ENCODE results near the gene OR4K1. TPM values are rescaled to one million over a fixed set of nuclear protein-coding genes. Genes with fewer than 3 reads are reported as not detected.

The OR4K1 gene, protein sequence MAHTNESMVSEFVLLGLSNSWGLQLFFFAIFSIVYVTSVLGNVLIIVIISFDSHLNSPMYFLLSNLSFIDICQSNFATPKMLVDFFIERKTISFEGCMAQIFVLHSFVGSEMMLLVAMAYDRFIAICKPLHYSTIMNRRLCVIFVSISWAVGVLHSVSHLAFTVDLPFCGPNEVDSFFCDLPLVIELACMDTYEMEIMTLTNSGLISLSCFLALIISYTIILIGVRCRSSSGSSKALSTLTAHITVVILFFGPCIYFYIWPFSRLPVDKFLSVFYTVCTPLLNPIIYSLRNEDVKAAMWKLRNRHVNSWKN
- total RNA-seq: not detected in 2 replicates

DNA sequence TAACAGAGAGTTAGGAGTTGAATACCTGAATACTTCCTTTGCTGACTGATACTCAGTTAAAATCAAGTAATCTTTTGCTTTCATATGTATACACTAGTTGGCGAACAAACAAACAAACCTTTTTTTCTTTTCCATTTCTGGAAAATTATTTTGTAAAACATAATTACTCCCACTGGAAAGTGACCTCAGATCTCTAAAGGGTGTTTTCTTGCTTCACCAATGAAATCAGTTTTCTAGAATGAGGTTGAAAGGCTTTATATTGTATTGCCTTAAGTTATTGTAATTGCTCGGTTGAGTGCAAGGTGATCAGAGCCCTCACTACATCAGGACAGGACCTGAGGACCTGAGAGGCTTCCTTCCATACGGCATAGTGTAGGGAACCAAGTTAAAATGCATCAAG, at the start of gene OR4K1:
Gene OR4K1, plus strand, starts transcription at position 301 of the 400 bp plus-strand sequence. CDS start 4,750 bp downstream, outside the sequence.

DNA sequence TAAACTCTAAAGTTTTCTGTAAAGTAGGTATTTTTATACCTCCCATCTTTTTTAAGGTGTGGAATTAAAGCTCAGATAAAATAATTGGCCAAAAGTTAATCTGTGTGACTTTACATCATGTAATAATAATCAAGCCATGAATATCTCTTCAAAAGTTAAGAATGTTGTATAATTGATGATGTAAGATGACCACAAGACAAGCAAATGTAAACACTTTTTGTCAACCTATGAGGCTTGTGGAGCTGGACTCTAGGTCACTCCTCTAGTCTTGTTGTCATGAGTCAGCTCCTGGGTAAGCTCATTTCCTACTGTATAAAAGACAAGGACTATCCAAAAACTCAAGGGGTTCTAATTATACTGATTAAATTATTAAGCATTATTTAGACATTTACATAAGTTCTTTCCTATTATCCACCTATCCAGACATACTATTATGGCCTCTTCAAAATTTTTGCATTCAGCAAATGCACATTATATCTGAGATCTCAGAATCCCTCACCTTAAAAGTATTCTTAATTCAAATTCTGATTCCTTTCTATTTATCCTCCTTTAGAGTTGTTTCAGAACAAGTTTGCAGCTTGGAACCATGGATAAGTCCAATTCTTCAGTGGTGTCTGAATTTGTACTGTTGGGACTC, 10.6 kb upstream of the OR4K1 start, which contains the start of gene OR4K5:
Gene OR4K5, plus strand, starts transcription at position 587 of the 637 bp plus-strand sequence. Its CDS starts 0 bp downstream, at position 587.

DNA sequence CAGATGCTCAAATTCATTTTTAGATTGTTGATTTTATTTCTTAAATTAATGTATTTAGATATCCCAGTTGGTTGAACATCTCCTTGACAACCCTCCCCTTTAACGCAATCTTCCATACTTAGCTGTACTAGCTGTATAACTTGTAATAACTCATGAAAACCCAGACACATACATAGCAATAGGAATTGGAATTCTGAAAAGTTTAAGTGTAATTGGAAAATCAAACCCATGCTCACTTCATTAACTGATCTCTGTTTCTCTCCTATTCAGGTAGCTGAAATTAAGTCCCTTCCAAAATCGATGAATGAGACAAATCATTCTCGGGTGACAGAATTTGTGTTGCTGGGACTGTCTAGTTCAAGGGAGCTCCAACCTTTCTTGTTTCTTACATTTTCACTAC, 44.6 kb downstream of the OR4K1 start, which contains the start of gene OR4K15:
Gene OR4K15, plus strand, starts transcription at position 301 of the 400 bp plus-strand sequence. Its CDS starts 0 bp downstream, at position 301.

Other genes starting within 250 kb of the OR4K1 start
- not detected in 2 replicates for gene OR11H2, start 217.0 kb upstream of the OR4K1 start, total RNA-seq
- gene OR4Q3, start 187.3 kb upstream of the OR4K1 start, total RNA-seq: not detected in 2 replicates
- gene OR4M1, start 157.4 kb upstream of the OR4K1 start, total RNA-seq: not detected in 2 replicates
- gene OR4N2, start 127.1 kb upstream of the OR4K1 start, total RNA-seq: not detected in 2 replicates
- not detected in 2 replicates for gene OR4K2, start 55.8 kb upstream of the OR4K1 start, total RNA-seq
- gene OR4K5, start 10.3 kb upstream of the OR4K1 start, total RNA-seq: not detected in 2 replicates
- gene OR4K15, start 44.7 kb downstream of the OR4K1 start, total RNA-seq: not detected in 2 replicates
- not detected in 2 replicates for gene OR4Q2, start 71.2 kb downstream of the OR4K1 start, total RNA-seq
- not detected in 2 replicates for gene OR4K14, start 88.4 kb downstream of the OR4K1 start, total RNA-seq
- not detected in 2 replicates for gene OR4K13, start 105.1 kb downstream of the OR4K1 start, total RNA-seq
- gene OR4L1, start 129.1 kb downstream of the OR4K1 start, total RNA-seq: not detected in 2 replicates
- gene OR4K17, start 179.8 kb downstream of the OR4K1 start, total RNA-seq: not detected in 2 replicates
- not detected in 2 replicates for gene OR4N5, start 207.9 kb downstream of the OR4K1 start, total RNA-seq

All from placental pericyte (primary cell).